GM18858 (cell line): Measurements from ENCODE around the gene MSRB3.

ENCODE experiments used
- ATAC-seq: cut with Tn5 transposase; IDR thresholded peaks from one replicate; pipeline ENCODE4 v1.9.1; 2021; ENCODE audit not compliant: unreplicated experiment

MSRB3 gene

DNA sequence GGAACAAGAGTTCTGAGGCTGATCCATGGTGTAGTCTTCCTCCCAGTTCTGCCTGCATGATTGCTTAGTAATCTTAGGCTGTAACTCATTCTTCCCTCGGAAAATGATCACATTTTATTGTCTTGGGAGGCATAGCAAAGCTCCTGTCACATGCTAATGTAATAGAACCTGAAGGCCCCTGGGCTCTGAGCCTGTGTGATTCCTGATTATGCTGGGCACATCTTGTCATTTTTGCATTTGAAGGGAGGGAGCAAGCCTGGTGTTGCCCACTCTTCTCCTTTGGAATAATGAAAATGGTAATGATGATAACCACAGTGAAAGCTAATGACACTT, 215.4 kb downstream of the MSRB3 start:
- no peak for ATAC-seq

- no peak for ATAC-seq
Measured at GRCh38 chr12:65494537-65494936, 216.1 kb downstream of the MSRB3 start.

- ATAC-seq: no peak
Measured at GRCh38 chr12:65495233-65495632, 216.8 kb downstream of the MSRB3 start.

DNA sequence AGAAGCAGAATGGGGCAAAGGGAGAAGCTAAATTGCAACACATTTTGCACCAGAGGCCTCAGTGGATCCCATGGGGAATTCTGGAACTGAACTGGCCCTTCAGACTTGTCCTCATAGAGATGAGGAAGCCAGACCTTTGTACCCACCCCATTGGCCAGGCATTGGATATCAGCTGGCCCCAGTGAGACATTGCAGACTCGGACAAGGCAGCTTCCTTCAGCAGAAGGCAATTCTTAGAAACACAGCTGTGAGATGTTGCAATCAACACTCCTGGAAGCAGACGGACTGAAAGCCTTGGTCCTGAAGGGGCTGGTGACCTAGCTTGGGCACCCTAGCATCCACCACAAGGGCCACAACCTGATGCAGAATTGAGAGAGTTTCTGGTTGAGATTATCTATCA, 218.1 kb downstream of the MSRB3 start:
- no peak for ATAC-seq

DNA sequence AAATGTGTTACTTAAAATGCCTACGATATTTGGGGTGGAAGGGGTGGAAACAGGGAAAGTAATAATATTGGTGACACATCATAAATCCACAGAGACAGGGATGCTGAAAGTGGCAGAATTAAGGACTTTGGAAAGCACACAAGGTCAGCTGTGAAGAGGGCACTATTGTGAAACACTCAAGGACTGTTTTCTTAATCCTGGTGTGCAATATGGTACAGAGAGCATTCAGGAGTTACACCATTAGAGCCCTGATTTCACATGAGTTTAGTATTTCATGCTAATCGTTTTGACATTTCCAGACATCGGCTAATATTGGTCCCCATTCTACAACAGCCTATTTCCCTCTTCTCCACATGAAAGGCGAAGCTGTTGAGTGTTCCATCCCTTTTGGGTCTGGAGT, 219.2 kb downstream of the MSRB3 start:
- ATAC-seq: no peak

DNA sequence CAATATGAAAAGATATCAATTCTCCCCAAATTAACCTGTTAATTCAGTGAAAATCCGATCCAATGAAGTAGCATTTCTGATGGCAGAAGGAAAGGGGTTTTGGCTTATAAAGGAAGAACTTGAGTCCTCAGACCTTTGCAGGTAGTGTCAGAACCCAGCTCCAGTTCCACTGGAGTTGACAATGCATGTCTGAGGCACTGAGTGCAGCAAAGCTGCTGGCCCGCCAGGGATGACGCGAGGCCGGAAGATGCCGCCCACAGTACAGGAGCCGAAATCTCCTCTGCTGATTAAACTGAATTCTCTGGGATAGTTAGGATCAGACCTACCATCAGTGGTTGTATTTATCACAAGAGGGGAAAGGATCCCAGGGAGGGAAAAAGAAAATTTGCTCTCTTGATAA, 220.7 kb downstream of the MSRB3 start:
- no peak for ATAC-seq

DNA sequence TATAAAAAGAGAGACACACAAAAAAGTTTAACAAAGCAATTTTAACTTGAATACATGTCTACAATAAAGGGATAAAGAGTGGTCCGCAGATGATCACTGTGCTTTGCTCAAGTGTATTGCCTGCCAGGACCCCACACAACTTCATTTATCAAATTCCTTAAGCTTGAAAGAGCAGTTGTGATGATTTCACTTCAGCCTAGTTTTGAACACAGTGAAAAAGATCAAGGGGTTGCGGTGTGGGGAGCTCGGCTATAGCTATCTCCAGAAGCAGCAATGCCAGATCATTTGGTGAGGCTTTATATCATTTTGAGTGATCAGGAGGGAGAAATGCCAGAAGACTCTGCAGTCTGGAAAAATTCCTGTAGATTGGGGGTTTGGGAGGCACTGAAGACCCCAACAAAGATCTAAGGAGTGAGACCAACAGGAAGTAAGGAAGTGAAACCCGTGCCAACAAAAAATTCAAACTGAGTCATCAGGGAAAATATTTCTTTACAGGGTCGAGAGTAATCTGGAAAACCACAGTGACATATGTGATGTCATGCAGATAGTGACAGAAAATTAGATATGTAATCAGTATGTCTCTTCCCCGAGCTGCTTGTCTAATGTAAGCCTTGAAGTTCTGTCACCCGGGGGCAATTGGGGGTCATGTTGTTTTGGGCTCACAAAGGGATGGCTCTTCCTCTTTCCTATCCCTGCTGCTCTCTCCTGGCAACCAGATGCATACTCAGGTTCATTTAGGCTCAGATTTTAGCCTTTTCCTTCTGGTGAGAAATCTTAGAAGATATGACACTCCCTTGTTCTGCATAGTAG, 221.8 kb downstream of the MSRB3 start:
- ATAC-seq: no peak

DNA sequence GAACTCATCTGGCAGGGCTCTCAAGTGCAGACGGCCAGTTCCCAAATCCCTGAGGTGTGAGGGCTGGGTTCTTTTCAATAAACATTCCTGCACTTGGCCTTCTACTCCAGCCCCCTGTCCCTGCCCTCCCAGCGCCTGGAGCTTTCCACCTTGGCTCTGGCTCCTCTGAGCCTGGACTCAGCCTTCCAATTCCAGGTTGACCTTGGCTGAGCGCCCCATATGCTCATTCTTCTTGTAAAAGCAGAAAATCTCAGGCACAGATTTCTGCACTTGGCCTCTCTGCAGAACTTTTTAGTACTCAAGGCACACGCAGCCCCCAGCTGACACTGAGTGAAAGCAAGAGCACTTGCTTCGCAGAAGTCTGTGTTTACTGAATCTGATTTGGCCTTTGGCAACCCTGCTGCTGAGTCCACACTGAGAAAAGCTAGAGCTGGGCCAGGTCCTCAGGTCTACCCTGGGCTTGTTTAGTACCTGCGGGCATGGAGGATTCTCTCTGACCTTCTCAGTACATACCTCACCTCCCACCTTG, 222.7 kb downstream of the MSRB3 start:
- no peak for ATAC-seq

DNA sequence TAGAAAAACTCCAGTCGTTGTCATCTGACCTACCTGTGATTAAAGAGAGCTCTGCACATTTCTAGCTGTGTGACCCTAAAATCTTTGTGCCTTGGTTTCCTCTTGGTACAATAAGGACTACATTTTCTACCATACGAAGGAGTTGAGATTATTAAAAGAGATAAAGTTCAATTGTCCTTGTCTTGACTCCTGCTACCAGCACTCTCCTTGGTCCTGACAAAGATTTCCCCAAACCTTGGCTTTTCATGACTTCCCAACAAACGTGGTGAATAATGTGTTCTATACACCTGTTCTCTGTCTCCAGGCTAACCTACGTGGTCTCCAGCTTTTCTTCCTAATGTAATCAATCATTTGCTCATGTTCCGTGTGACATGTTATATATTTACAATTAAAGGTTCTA, 223.5 kb downstream of the MSRB3 start:
- no peak for ATAC-seq

- no peak for ATAC-seq
Measured at GRCh38 chr12:65504417-65504816, 225.9 kb downstream of the MSRB3 start.

GRCh38 chr12:65505386-65506121, 227.1 kb downstream of the MSRB3 start:
- ATAC-seq: no peak

DNA sequence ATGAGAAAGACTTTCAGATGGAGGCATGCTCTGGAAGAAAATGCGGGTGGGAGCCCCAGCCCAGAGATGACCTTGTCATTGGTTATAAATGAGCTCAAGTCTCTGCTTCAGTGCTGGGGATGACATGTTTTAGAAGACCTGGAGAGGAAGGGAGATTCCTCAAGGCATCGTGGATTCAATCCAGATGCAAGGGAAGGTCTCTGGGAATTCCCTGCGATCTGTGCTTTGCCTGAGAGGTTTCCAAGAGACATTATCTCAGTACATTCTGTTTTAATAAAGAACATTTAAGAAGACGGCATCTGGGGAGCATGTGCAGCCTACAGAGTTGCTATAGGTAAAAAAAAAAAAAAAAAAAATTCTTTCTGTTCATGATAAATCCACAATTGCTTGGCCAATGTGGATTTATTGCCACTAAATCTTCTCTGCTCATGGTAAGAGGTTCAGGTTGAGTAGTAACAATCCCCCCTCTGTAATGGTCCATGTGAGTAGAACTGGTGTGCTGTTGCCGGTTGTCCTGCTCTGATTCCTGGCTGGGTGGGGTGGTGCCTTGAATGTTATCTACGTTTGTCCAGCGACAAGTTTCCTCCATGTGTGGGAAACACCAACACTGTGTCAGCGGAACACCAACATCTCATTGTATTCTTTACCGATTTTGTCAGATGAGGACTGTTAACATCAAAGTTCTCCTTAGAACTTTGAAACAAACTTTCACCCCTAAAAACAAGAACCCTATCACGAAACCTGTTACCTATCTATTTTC, 230.0 kb downstream of the MSRB3 start:
- ATAC-seq: no peak

GRCh38 chr12:65510007-65510406, 231.5 kb downstream of the MSRB3 start:
- ATAC-seq: no peak

DNA sequence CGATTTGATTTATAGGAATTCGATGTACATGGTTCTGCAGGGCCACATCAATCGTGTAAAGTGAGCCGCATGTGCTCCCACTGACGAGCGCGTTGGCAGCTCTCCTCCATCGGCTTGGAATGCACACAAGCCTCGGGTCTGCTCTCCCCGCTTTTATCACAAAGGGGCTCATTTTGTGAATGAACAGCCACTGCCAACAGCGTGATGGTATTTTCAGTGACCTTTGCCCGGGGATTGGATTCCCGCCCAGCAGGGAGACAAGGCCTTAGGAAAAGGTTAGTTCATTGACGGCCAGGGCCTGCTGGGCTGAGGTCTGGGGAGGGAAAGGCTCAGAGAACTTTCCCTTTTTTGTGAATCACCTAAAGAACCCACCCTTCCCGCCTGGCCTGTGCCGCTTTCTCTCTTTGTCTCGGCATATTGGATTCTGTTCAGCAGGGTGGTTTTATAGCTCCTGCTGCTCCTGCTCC, 232.1 kb downstream of the MSRB3 start:
- no peak for ATAC-seq

DNA sequence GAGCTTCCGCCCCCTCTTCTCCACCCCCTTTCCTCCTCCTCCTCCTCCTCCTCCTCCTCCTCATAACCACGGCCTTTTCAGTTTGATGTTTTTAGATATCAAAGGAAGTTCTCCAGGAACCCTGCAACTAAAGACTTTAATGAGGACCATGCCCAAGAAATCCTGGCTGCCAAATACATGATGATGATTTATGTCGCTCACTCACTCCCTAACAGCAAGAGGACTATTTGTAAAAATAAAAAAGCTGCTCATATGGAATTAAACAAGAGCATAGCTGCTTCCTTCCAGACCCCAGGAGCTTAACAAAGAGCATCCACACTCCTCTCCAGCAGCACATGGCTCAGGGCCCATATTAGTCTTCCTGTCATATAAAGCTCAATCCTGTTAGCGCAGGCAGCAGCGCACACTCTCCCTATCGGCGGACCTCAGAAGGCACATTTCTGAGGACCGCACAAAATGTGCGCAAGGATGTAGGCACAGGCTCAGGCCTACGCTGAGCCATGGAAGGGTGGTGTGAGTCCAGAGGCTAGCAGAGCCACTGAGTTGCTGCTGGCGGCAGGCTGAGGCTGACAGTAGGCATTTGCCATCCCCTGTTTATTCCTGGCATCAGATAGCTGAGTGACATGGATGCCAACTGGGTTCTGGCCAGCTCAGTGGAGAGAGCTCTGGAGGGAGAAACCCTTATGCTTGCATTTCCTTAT, 232.8 kb downstream of the MSRB3 start:
- ATAC-seq: no peak

GRCh38 chr12:65511912-65512311, 233.4 kb downstream of the MSRB3 start:
- ATAC-seq: no peak
